ENCODE measurements around the gene TMEM213. TPM values are rescaled to one million over a fixed set of nuclear protein-coding genes. Genes with fewer than 3 reads are reported as not detected.

TMEM213 gene
- total RNA-seq, 4 donors from 2014 or later: not detected

DNA sequence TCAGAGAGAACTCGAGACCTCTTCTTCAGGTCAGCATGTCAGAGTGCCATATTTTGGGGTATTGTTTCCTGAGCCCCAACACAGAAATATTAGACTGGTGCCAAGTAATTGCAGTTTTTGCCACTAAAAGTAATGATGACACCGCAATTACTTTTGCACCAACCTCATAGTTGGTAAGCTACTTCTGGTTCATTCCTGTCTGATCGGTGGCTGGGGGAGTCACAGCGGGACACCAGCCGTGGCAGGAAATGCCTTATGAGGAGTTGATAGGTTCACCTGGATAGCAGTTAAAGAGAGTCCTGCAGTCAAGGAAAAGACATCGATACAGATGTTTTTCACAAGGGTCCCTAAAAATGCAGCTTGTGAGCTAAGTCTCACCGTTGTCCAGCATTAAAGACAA is 24.1 kb downstream of the TMEM213 start:
- H3K9me3 ChIP-seq: no peaks in the 10 kb centered on the region
- H3K4me1 ChIP-seq: no peaks in the 10 kb centered on the region
- no peak overlapping the region for H3K27ac ChIP-seq
- no peaks in the 10 kb centered on the region for H3K27me3 ChIP-seq
- H3K36me3 ChIP-seq: no peaks in the 10 kb centered on the region
- H3K4me3 ChIP-seq: no peak overlapping the region
- TF ChIP-seq, protein P1, sequence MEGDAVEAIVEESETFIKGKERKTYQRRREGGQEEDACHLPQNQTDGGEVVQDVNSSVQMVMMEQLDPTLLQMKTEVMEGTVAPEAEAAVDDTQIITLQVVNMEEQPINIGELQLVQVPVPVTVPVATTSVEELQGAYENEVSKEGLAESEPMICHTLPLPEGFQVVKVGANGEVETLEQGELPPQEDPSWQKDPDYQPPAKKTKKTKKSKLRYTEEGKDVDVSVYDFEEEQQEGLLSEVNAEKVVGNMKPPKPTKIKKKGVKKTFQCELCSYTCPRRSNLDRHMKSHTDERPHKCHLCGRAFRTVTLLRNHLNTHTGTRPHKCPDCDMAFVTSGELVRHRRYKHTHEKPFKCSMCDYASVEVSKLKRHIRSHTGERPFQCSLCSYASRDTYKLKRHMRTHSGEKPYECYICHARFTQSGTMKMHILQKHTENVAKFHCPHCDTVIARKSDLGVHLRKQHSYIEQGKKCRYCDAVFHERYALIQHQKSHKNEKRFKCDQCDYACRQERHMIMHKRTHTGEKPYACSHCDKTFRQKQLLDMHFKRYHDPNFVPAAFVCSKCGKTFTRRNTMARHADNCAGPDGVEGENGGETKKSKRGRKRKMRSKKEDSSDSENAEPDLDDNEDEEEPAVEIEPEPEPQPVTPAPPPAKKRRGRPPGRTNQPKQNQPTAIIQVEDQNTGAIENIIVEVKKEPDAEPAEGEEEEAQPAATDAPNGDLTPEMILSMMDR (IDR thresholded peaks at IDR 0.05): no peak
- no peak for TF ChIP-seq POLR2A (IDR thresholded peaks at IDR 0.05)
- DNase-seq: no peak

DNA sequence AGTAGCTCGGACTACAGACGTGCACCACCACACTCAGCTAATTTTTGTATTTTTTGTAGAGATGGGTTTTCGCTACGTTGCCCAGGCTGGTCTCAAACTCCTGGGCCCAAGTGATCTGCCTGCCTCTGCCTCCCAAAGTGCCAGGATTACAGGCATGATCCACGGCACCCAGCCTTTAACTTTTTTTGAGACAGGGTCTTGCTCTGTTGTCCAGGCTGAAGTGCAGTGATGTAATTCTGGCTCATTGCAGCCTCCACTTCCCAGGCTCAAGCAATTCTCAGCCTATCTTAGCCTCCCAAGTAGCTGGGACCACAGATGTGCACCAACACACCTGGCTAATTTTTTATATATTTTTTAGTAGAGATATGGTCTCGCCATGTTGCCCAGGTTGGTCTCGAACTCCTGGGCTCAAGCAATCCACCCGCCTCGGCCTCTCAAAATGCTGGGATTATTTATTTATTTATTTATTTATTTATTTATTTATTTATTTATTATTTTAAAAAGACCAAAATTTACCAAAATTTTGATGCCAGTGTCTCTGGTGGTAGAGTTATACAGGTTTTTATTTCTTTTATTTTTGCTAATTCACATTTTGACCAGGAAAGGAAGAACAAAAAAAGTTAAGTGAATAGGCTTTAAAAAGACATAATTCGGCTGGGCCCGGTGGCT is 25.2 kb downstream of the TMEM213 start:
- Histone ChIP-seq H3K36me3 (no peaks in the 10 kb centered on the region), H3K27me3 (no peaks in the 10 kb centered on the region), H3K27ac (no peak overlapping the region), H3K4me1 (no peaks in the 10 kb centered on the region), H3K9me3 (no peaks in the 10 kb centered on the region), H3K4me3 (no peak overlapping the region)
- TF ChIP-seq POLR2A (IDR thresholded peaks at IDR 0.05): no peak
- TF ChIP-seq, protein P1 (IDR thresholded peaks at IDR 0.05): no peak
- DNase-seq: no peak

DNA sequence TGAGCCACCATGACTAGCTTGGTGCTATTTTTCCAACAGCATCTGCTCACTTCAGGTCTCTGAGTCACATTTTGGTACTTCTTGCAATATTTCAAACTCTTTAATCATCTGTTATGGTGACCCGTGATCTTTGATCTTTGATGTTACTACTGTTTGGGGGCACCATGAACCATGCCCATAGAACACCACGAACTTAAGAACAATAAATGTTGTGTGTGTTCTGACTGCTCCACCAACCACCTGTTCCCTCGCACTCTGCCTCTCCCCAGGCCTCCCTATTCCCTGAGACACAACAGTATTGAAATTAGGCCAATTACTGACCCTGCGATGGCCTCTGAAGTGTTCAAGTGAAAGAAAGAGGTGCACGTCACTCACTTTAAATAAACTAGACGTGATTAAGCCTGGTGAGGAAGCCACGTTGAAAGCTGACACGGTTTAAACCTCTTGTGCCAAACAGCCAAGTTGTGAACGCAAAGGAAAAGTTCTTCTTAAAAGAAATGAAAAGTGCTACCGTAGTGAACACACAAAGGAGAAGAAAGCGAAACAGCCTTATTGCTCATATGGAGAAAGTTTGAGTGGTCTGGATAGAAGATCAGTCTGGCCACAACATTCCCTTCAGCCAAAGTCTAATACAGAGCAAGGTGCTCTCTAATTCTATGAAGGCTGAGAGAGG is 27.4 kb downstream of the TMEM213 start:
- Histone ChIP-seq H3K27me3 (no peaks in the 10 kb centered on the region), H3K4me1 (no peaks in the 10 kb centered on the region), H3K4me3 (no peak overlapping the region), H3K36me3 (no peaks in the 10 kb centered on the region), H3K27ac (no peak overlapping the region), H3K9me3 (no peaks in the 10 kb centered on the region)
- TF ChIP-seq, protein P1 (IDR thresholded peaks at IDR 0.05): no peak
- no peak for DNase-seq

DNA sequence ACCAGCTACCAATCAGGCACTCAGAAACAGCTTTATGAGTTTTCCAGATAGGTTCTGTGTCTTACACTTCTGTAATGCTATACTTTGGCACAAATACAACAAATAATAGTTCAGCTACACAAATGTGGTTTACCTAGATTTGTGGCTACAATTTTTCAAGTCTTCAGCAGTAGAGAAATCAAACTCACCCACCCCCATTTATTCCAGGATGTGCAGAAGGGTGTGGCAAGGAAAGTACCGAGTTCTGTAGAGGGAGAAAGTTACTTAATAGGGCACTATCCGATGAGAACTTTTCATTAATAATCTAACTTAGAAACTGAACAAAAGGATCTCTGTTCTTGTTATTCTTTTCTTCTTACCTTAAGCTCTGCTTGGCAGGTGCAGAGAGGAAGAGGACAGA is 30.5 kb downstream of the TMEM213 start:
- TF ChIP-seq POLR2A (IDR thresholded peaks at IDR 0.05): no peak
- TF ChIP-seq, protein P1 (IDR thresholded peaks at IDR 0.05): no peak
- Histone ChIP-seq H3K36me3 (no peaks in the 10 kb centered on the region), H3K9me3 (no peaks in the 10 kb centered on the region), H3K4me1 (no peaks in the 10 kb centered on the region), H3K4me3 (no peak overlapping the region), H3K27me3 (no peaks in the 10 kb centered on the region), H3K27ac (no peak overlapping the region)
- no peak for DNase-seq

- no peak overlapping the region for H3K4me3 ChIP-seq
- DNase-seq: no peak
- H3K27ac ChIP-seq: no peak overlapping the region
- H3K27me3 ChIP-seq: no peaks in the 10 kb centered on the region
- TF ChIP-seq, protein P1 (IDR thresholded peaks at IDR 0.05): no peak
- no peak for TF ChIP-seq POLR2A (IDR thresholded peaks at IDR 0.05)
- no peaks in the 10 kb centered on the region for H3K9me3 ChIP-seq
- no peaks in the 10 kb centered on the region for H3K4me1 ChIP-seq
- no peaks in the 10 kb centered on the region for H3K36me3 ChIP-seq
Observed at GRCh38 chr7:138829335-138829734, 31.5 kb downstream of the TMEM213 start.
